PFSK-1 (cell line): ENCODE measurements around the gene TOR1A.

Experiments used
- FOXP2 ChIP-seq: optimal IDR thresholded peaks from 2 replicates; pipeline ENCODE3; 2011; ENCODE audit warnings: borderline replicate concordance, control low read depth, inconsistent platforms; ENCODE audit not compliant: insufficient read depth; ENCODE audit errors: extremely low read length, extremely low read depth
- POLR2AphosphoS5 ChIP-seq: IDR thresholded peaks from 2 replicates; pipeline ENCODE4 v1.6.1; 2012; ENCODE audit warnings: low read depth, mild to moderate bottlenecking, control low read depth, low read length, moderate library complexity
- REST ChIP-seq, 2 experiments: IDR thresholded peaks; 2 replicates each; pipeline versions ENCODE4 v1.6.1 to v1.8.0; 2011 to 2012; ENCODE audit warnings: low read depth in 2 of 2, low read length in 2 of 2, control low read depth in 1 of 2, inconsistent platforms in 1 of 2, mild to moderate bottlenecking in 1 of 2, moderate library complexity in 1 of 2; ENCODE audit not compliant: insufficient read depth in 1 of 2
- SIN3A ChIP-seq: IDR thresholded peaks from 2 replicates; pipeline ENCODE4 v1.6.1; 2012; ENCODE audit warnings: mild to moderate bottlenecking, low read length, moderate library complexity, borderline replicate concordance; ENCODE audit not compliant: insufficient read depth
- TAF1 ChIP-seq: IDR thresholded peaks from 2 replicates; pipeline ENCODE4 v1.6.1; 2012; ENCODE audit warnings: low read length, control low read depth, borderline replicate concordance; ENCODE audit not compliant: insufficient read depth

DNA sequence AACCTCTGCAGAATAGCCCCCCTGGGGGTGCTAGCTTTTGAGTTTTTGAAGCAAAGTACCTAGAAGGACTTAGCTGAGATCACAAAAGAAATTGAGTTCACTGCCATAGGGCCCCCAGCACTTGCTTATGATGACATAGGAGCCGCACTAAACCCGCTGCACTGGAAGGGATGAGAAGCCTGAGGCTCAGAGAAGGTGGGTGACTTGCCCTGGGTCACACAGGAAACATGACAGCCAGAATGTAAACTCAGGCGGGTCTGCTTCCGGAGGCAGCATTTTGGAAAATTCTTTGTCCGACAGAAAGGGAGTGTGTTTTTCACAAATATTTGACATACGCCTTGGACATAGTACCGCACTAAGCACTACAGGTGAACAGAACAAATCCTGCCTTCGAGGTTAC lies 29.4 kb downstream of the TOR1A start:
- TF ChIP-seq POLR2AphosphoS5 (no peak), TAF1 (no peak), REST (IDR thresholded peaks at IDR 0.05; ENCODE audit: insufficient read depth in 1 of 2, low read depth in 2 of 2, low read length in 2 of 2) (no peak), SIN3A (no peak), FOXP2 (no peak)
